HepG2 (cell line): ENCODE measurements around the gene DRC3. TPM values are rescaled to one million over a fixed set of nuclear protein-coding genes. Genes with fewer than 3 reads are reported as not detected.

Source experiments
- ATAC-seq: fragments of 200-7000 bp; cut with Tn5 transposase; 3 replicates; pipeline ENCODE4 v1.9.1; 2020; ENCODE audit warnings: mild to moderate bottlenecking, moderate library complexity
- BruUV-seq: library from RNA; stranded (reverse); fragments of 400-500 nt; replicated peaks from 2 replicates; lab custom pipeline; 2021; lab: Mats Ljungman, UMichigan
- CTCF ChIA-PET: fragments of 300-600 bp; formaldehyde crosslinking; extraction: SDS; loops from one replicate; lab custom pipeline; 2021; ENCODE audit warnings: low total read pairs, inconsistent platforms, low intra/inter-chr PET ratio; lab: Yijun Ruan, JAX
- POLR2A ChIA-PET: fragments of 350-600 bp; sonication (Branson Sonifier 250); formaldehyde crosslinking; loops from one replicate; lab custom pipeline; 2020; ENCODE audit warnings: antibody characterized with exemption, inconsistent platforms; lab: Yijun Ruan, JAX
- DNase-seq: peaks from one replicate; pipeline ENCODE4 v3.0.0-alpha.2; 2015; ENCODE audit warnings: low spot score
- FAIRE-seq: peaks from 3 replicates; lab custom pipeline; 2011; peaks lifted over from hg19 to GRCh38; lab: Jason Lieb, UNC
- H2AFZ ChIP-seq: one replicate; pipeline ENCODE4 v1.6.1; 2011; ENCODE audit warnings: low read length, inconsistent platforms
- H3K27ac ChIP-seq: fragments of 300-600 bp; 3 replicates; pipeline ENCODE4 v1.8.0; 2011; ENCODE audit warnings: mixed run types, mild to moderate bottlenecking, mixed read lengths, low read length, inconsistent platforms; ENCODE audit not compliant: insufficient read depth; ENCODE audit errors: extremely low read length
- H3K27me3 ChIP-seq, 2 experiments: fragments of 200-600 bp in 1 of 2; 2 replicates in 1 of 2; 3 replicates in 1 of 2; pipeline versions ENCODE4 v1.6.0 to v1.8.0; 2011; ENCODE audit warnings: low read length in 2 of 2, mild to moderate bottlenecking in 2 of 2, moderate library complexity in 2 of 2, inconsistent platforms in 1 of 2; ENCODE audit not compliant: insufficient read depth in 2 of 2, control insufficient read depth in 1 of 2
- H3K36me3 ChIP-seq, 2 experiments: fragments of 200-600 bp in 1 of 2; replicated peaks in 1 of 2; 2 replicates in 1 of 2; 3 replicates in 1 of 2; pipeline versions ENCODE4 v1.5.1 to v1.8.0; 2011; ENCODE audit warnings: low read length in 2 of 2, inconsistent platforms in 1 of 2; ENCODE audit not compliant: insufficient read depth in 2 of 2, control insufficient read depth in 1 of 2
- H3K4me1 ChIP-seq: 2 replicates; pipeline ENCODE4 v1.5.1; 2012; ENCODE audit warnings: low read length, inconsistent platforms; ENCODE audit not compliant: insufficient read depth
- H3K4me2 ChIP-seq: 2 replicates; pipeline ENCODE4 v1.6.0; 2011; ENCODE audit warnings: low read depth, low read length, inconsistent platforms
- H3K4me3 ChIP-seq, 3 experiments: fragments of 200-600 bp in 1 of 3; sonication (generic), shearing (Covaris generic) in 1 of 3; replicated peaks in 1 of 3; 2 replicates each; pipeline ENCODE4 v1.5.1; 2011 to 2016; ENCODE audit warnings: low read length in 3 of 3, inconsistent platforms in 2 of 3, low read depth in 2 of 3, mild to moderate bottlenecking in 2 of 3, control low read depth in 1 of 3, mixed read lengths in 1 of 3; ENCODE audit not compliant: insufficient read depth in 1 of 3
- H3K79me2 ChIP-seq: one replicate; pipeline ENCODE4 v1.6.1; 2011; ENCODE audit warnings: low read length, inconsistent platforms; ENCODE audit not compliant: insufficient read depth
- H3K9ac ChIP-seq: 2 replicates; pipeline ENCODE4 v1.6.0; 2011; ENCODE audit warnings: mild to moderate bottlenecking, low read depth, low read length, inconsistent platforms; ENCODE audit not compliant: insufficient read depth
- H3K9me3 ChIP-seq: 2 replicates; pipeline ENCODE4 v1.5.1; 2012; ENCODE audit warnings: mild to moderate bottlenecking, low read length
- H4K20me1 ChIP-seq: 2 replicates; pipeline ENCODE4 v1.6.0; 2011; ENCODE audit warnings: inconsistent platforms, mild to moderate bottlenecking, low read length, moderate library complexity; ENCODE audit not compliant: insufficient read depth
- KMT2A ChIP-seq: sonication (generic); formaldehyde crosslinking; IDR thresholded peaks from 2 replicates; pipeline ENCODE4 v1.4.0; 2020; ENCODE audit warnings: missing genetic modification reagents
- MYNN ChIP-seq: sonication (generic); formaldehyde crosslinking; IDR thresholded peaks from 2 replicates; pipeline ENCODE4 v1.4.0; 2020; ENCODE audit warnings: mild to moderate bottlenecking, low read depth, missing genetic modification reagents
- SMAD3 ChIP-seq: sonication (generic); formaldehyde crosslinking; IDR thresholded peaks from 2 replicates; pipeline ENCODE4 v1.4.0; 2020; ENCODE audit warnings: missing genetic modification reagents
- SOX5 ChIP-seq: IDR thresholded peaks from 2 replicates; pipeline ENCODE4 v1.6.1; 2016; ENCODE audit warnings: borderline replicate concordance
- ZBTB8A ChIP-seq: sonication (generic); formaldehyde crosslinking; IDR thresholded peaks from 2 replicates; pipeline ENCODE4 v1.4.0; 2020; ENCODE audit warnings: mild to moderate bottlenecking, low read depth, missing genetic modification reagents, borderline replicate concordance
- WGBS: methylation state at CpG from one replicate; pipeline ENCODE4 v1.1.6; 2017; ENCODE audit warnings: low lambda C conversion rate; 5-methylcytosine and 5-hydroxymethylcytosine counted together
- in situ Hi-C: cut with HindIII; loops from 2 replicates; pipeline ENCODE4 v1.10.0; 2017; ENCODE audit warnings: low pct_unique_long_range_greater_than_20kb; ENCODE audit not compliant: extremely low pct_ligation_motif_present
- intact Hi-C: fragments of 100-400 bp; cut with micrococcal nuclease; formaldehyde crosslinking; loops from one replicate; pipeline ENCODE4 v1.10.0; 2022; ENCODE audit not compliant: unreplicated experiment
- polyA plus RNA-seq, 8 experiments: library from polyadenylated mRNA; depleted of rRNA in 3 of 8; stranded (reverse) in 7 of 8; unstranded in 1 of 8; fragments of >200 nt; fragmentation: Illumina TruSeq in 4 of 8; extraction: Trizol in 4 of 8; gene quantifications; 2 replicates each; pipeline versions ENCODE4 v1.2.1 to v1.2.3, GENCODE V29; 2011 to 2016; ENCODE audit warnings: low read depth in 4 of 8, missing spikeins in 1 of 8, mixed read lengths in 1 of 8; ENCODE audit not compliant: insufficient read depth in 1 of 8
- total RNA-seq, 5 experiments: library from RNA; depleted of rRNA; stranded (reverse); fragments of >200 nt; fragmentation: Illumina TruSeq; extraction: Trizol; gene quantifications; 2 replicates each; pipeline ENCODE4 v1.2.3, GENCODE V29; 2016; ENCODE audit warnings: low read depth in 1 of 5
- TF ChIP-seq, protein P1 (sequence below): IDR thresholded peaks from 2 replicates; pipeline ENCODE4 v1.6.1; 2018; ENCODE audit warnings: missing genetic modification reagents, mild to moderate bottlenecking, missing compliant biosample characterization
- TF ChIP-seq, protein P2 (sequence below): IDR thresholded peaks from 2 replicates; pipeline ENCODE4 v1.6.1; 2016; ENCODE audit warnings: missing genetic modification reagents, missing compliant biosample characterization
- TF ChIP-seq, protein P3 (sequence below): sonication (generic); formaldehyde crosslinking; IDR thresholded peaks from 2 replicates; pipeline ENCODE4 v1.5.0; 2020; ENCODE audit warnings: missing genetic modification reagents

The DRC3 gene
- total and polyA plus RNA-seq, 2 of the 13 experiments (the other 11 are each of a cell fraction or from before 2014, with no cell fraction given), result 0.53 to 0.87 TPM

DNA sequence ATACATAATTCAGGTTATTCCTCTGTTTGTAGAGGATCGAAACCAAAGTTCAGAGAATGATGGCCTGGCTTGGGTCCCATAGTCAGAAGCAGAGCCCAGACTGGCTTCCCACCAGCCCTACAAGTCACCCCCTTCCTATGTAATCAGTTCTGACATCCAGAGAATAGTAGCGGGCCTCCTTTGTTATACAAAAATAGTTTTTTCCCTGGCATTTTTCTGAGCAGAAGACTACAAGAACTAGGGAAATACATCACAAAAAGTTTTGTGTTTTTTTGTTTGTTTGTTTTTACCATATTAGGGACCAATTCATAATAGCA is 47.1 kb downstream of the DRC3 start:
- H3K27me3 ChIP-seq, result no peaks in the 10 kb centered on the region
- ChIA-PET CTCF (no interaction called here), POLR2A (no interaction called here)
- WGBS, result 92% methylated on average over 2 of the region's 2 CpGs
- no peak for FAIRE-seq
- peaks cover 30% of the 10 kb centered on the region for H3K4me1 ChIP-seq
- H3K36me3 ChIP-seq, result peaks cover 0 to 8% of the 10 kb centered on the region in 2 experiments; a peak in 4 of 5 replicates
- no peak overlapping the region for H3K4me2 ChIP-seq
- H3K9ac ChIP-seq, result no peak overlapping the region
- intact Hi-C loops (no loop called here), in situ Hi-C loops (loop anchor here (25.0 kb wide), 1 partner anchor 93 kb away; the partner anchor contains the start of gene MYO15A)
- H3K79me2 ChIP-seq, result no peaks in the 10 kb centered on the region
- H3K4me3 ChIP-seq, result no peak overlapping the region
- no peaks in the 10 kb centered on the region for H3K9me3 ChIP-seq
- H4K20me1 ChIP-seq, result no peaks in the 10 kb centered on the region
- no TSS peak for BruUV-seq
- no peak overlapping the region for H3K27ac ChIP-seq
- H2AFZ ChIP-seq, result no peak overlapping the region
- no peak for DNase-seq
- ATAC-seq, result no peak
- TF ChIP-seq, protein P1, sequence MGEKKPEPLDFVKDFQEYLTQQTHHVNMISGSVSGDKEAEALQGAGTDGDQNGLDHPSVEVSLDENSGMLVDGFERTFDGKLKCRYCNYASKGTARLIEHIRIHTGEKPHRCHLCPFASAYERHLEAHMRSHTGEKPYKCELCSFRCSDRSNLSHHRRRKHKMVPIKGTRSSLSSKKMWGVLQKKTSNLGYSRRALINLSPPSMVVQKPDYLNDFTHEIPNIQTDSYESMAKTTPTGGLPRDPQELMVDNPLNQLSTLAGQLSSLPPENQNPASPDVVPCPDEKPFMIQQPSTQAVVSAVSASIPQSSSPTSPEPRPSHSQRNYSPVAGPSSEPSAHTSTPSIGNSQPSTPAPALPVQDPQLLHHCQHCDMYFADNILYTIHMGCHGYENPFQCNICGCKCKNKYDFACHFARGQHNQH (CRISPR knock-in tag), result no peak
- TF ChIP-seq KMT2A (CRISPR knock-in tag), result no peak
- TF ChIP-seq SMAD3, result no peak

DNA sequence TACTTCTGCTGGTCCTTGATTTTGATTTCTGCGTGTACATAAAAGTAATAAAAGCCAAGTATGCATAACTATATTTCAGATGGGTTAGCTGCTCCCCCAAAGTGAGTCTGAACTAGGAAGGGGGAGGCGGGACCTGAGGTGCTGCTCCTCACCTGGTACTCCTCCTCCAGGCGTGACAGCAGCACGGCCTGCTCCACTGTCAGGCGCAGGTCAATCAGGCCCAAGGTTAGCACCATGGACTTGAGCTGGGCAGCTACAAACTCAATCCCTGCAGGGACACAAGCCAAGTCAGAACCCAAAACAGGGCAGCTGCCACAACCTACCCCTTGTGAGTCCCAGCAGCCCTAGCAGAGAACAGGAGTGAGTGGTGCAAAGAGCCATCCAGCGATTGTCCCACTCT is 48.3 kb downstream of the DRC3 start:
- CTCF ChIA-PET, result no interaction called here
- no peak for FAIRE-seq

More for the DNA sequence above, 48.3 kb downstream of the DRC3 start:
- no peak overlapping the region for H3K9ac ChIP-seq
- no peaks in the 10 kb centered on the region for H3K27me3 ChIP-seq
- H3K4me3 ChIP-seq, result no peak overlapping the region
- no peaks in the 10 kb centered on the region for H3K9me3 ChIP-seq
- peaks cover 8 to 10% of the 10 kb centered on the region in 2 experiments; a peak in 4 of 5 replicates for H3K36me3 ChIP-seq
- ATAC-seq (no peak), DNase-seq (no peak)
- POLR2A ChIA-PET, result no interaction called here
- TF ChIP-seq SOX5 (no peak), ZBTB8A (no peak), MYNN (CRISPR knock-in tag) (no peak)
- TF ChIP-seq, protein P2, sequence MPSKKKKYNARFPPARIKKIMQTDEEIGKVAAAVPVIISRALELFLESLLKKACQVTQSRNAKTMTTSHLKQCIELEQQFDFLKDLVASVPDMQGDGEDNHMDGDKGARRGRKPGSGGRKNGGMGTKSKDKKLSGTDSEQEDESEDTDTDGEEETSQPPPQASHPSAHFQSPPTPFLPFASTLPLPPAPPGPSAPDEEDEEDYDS (CRISPR knock-in tag), result no peak
- TF ChIP-seq, protein P3, sequence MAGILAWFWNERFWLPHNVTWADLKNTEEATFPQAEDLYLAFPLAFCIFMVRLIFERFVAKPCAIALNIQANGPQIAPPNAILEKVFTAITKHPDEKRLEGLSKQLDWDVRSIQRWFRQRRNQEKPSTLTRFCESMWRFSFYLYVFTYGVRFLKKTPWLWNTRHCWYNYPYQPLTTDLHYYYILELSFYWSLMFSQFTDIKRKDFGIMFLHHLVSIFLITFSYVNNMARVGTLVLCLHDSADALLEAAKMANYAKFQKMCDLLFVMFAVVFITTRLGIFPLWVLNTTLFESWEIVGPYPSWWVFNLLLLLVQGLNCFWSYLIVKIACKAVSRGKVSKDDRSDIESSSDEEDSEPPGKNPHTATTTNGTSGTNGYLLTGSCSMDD (CRISPR knock-in tag), result no peak
- in situ Hi-C loops, result loop anchor here (25.0 kb wide), 1 partner anchor 91 kb away; the partner anchor contains the start of gene MYO15A
- H3K4me1 ChIP-seq, result peaks cover 30% of the 10 kb centered on the region
- H2AFZ ChIP-seq, result no peak overlapping the region
- H3K4me2 ChIP-seq, result no peak overlapping the region
- BruUV-seq, result no TSS peak
- H4K20me1 ChIP-seq, result no peaks in the 10 kb centered on the region
- intact Hi-C loops, result no loop called here
- H3K79me2 ChIP-seq, result no peaks in the 10 kb centered on the region
- no peak overlapping the region for H3K27ac ChIP-seq
- 100% methylated on average over 1 of the region's 6 CpGs for WGBS
